GM12873 (cell line): ENCODE data around the gene SND1.

Experiments used
- TF ChIP-seq, protein P1 (sequence below): IDR thresholded peaks from 2 replicates; pipeline ENCODE4 v1.5.1; 2012; ENCODE audit warnings: low read depth, mild to moderate bottlenecking, moderate library complexity, low read length, control low read depth; ENCODE audit not compliant: insufficient read depth; ENCODE audit errors: missing control alignments

SND1 gene

DNA sequence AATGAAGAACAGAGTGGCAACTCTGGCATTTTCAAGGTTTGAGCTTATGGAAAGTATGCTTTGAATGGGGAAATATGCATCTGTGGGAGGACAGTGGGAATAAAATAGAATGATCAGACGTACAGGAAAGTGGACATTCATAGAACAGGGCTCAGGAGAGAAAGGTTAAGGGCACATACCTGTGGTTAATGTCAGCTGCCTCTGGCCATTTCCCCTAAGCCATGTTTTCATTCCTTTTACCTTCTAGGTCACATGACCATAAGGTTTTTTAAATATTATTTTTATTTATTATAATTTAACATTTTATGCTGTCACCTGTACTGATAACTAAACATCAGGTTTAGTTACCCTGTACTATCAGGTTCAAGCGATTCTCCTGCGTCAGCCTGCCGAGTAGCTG is 326.4 kb downstream of the SND1 start:
- TF ChIP-seq, protein P1, sequence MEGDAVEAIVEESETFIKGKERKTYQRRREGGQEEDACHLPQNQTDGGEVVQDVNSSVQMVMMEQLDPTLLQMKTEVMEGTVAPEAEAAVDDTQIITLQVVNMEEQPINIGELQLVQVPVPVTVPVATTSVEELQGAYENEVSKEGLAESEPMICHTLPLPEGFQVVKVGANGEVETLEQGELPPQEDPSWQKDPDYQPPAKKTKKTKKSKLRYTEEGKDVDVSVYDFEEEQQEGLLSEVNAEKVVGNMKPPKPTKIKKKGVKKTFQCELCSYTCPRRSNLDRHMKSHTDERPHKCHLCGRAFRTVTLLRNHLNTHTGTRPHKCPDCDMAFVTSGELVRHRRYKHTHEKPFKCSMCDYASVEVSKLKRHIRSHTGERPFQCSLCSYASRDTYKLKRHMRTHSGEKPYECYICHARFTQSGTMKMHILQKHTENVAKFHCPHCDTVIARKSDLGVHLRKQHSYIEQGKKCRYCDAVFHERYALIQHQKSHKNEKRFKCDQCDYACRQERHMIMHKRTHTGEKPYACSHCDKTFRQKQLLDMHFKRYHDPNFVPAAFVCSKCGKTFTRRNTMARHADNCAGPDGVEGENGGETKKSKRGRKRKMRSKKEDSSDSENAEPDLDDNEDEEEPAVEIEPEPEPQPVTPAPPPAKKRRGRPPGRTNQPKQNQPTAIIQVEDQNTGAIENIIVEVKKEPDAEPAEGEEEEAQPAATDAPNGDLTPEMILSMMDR, result no peak

DNA sequence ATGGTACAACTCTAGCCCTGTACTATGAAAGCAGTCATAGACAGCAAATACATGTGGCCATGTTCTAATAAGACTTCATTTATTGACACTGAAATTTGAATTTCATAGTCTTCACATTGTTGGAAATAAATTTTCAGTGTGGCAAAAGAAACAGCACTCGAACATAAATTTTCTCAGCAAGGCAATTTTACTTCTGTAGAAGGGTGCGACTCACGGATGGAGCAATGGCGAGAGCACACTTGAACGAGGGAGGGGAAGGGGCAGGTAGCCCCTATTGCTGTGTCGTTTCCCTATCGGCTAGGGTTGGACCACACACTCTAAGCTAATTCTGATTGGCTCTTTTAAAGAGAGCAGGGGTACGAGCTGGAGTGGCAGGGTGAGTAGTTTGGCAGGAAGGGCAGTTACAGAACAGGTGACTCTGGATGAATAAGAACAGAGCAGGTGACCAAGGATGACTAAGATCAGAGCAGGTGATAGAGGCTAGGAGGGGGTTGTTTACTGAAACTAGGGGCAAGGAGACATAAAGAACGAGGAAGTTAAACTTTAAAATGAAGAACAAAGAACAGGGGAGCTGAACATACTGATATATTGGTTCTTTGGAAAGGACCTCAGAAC is 327.2 kb downstream of the SND1 start:
- TF ChIP-seq, protein P1, result no peak

DNA sequence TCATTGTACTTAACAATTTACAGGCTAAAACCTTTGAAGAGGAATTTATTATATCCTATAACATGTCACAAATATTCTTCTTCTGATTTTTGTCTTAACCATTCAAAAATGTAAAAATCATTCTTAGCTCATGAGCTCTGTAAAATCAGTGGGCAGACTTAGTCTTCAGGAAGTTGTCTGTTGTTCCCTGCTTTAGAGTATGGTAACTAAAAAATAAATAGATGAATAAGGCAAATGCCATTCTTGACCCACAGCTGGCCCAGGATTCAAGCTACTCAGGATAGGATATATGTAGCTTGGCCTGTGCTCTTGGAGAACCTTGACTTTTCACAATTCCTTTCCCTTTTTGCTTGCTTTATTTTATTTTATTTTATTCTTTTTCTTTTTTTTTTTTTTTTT is 327.7 kb downstream of the SND1 start:
- TF ChIP-seq, protein P1, result no peak

DNA sequence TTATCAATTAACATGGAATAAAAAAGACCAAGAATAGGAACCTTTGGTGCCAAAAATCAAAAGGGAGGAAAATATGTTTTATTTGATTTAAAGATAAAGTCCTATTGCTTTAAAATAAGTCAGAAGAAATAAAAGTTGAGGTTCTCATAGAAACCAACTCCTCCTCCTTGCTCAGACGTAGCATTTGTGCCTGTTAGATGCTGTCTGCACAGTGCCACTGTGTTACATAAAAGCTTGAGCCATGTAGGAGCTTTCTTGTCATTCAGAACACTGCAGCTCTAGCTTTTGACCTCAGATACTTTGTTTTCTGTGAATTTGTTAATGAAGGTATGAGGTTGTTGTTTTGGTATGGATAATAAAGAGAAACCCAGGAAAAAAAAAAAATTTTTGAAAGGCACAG is 328.9 kb downstream of the SND1 start:
- TF ChIP-seq, protein P1, result no peak

DNA sequence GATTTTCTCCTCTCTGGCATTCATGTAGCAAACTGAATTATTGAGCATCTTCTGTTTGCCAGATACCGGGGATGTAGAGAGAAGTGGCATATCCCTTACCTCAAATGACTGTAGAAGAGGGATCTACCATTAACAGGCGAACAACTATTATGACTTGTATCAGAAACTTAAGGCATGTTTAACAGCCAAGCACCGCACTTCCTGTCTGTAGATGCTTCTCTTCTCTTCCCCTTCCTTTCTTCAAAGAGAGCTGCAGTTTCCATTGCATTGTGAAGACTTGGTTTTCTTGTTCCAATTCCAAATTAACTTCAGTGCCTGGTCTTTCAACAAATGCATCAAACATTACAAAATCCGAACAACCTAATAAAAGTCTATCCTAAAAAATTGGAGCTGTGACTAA is 330.0 kb downstream of the SND1 start:
- TF ChIP-seq, protein P1, result no peak

DNA sequence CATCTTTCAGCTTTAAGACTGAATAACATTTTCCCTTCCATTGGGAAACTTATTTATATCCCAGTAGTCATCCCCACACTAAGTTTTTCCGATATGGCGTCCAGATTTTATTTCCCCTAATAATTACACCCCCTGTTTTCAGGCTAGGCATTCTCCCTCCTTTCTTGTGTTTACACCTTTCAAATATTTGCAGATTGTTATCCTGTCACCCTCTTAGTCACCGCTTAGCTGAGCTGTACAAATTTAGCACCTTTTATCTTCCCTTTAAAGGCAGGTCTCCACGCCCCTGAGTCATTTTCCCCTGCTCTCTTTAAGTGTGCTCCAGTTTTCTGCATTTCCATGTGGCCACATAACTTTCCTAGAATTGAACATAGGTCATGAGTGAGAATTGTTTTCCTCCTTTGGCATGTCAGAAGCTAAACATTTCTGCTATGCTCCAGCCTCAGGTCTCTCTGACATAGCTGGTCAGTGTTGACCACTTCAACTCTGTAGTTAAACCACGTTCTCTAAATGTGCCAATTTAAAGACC is 331.9 kb downstream of the SND1 start:
- TF ChIP-seq, protein P1, result no peak

DNA sequence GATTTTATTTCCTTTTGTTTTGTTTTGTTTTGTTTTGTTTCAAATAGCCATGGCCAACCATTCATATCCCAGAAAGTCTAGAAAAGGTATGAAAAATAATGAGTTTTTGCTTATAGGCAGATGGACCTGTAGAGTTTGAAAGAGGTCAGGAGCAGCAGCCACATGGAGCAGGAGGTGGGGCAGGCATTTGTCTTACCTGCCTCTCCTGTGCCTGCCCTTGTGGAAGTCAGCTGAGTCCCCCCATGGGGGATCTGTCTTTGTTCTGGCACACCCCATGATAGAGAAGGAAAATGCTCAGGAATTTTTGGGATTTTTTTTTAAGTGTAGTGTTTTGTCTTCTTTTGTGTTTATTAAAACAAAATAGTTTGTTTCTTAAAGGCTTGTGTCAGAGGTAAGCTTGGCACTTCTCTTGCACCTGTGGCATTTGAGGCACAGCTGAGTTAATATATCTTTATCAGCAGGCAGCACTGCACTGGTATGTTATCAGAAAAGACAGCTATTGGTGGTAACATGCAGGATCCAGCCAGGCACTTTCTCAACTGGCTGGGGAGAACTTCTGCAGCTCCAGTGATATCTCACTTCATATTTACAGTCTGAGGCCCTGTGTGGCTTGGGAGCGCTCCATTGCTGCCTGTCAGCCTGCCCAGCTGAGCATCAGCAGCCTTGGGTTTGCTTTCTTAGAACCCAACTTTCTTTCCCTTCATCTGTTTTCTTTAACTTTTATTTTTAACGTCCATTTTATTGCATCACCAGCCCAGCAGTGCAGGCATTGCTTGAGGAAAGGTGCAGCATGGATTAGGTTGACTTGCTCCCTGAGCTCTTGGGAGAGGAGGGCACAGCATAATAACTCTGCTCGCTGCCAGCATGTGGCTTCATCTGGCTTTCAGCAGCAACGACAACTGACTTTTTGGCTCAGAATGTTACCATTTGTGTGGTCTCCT is 334.9 kb downstream of the SND1 start:
- TF ChIP-seq, protein P1, result no peak
